IMR-90 (cell line): ENCODE results near the gene PARVG. TPM values are rescaled to one million over a fixed set of nuclear protein-coding genes. Genes with fewer than 3 reads are reported as not detected.

Experiments used
- ATAC-seq: fragments of 200-7000 bp; cut with Tn5 transposase; 2 replicates; pipeline ENCODE4 v1.9.1; 2020; ENCODE audit warnings: low read depth, mild to moderate bottlenecking, moderate library complexity
- BruUV-seq: library from RNA; stranded (reverse); fragments of 400-500 nt; replicated peaks from 2 replicates; lab custom pipeline; 2021; lab: Mats Ljungman, UMichigan
- CTCF ChIA-PET: fragments of 300-600 bp; formaldehyde crosslinking; extraction: SDS; loops from one replicate; lab custom pipeline; 2021; ENCODE audit warnings: antibody characterized with exemption; lab: Yijun Ruan, JAX
- POLR2A ChIA-PET: fragments of 300-600 bp; sonication (Branson Sonifier 250); formaldehyde crosslinking; loops from one replicate; lab custom pipeline; 2022; ENCODE audit warnings: antibody characterized with exemption; ENCODE audit not compliant: unreplicated experiment; lab: Charles Lee
- DNase-seq: peaks from one replicate; pipeline ENCODE4 v3.0.0; 2013
- H2AFZ ChIP-seq: replicated peaks from 2 replicates; pipeline ENCODE3; 2013; ENCODE audit warnings: low read length, mild to moderate bottlenecking; ENCODE audit not compliant: poor library complexity
- H2AK5ac ChIP-seq: 2 replicates; pipeline ENCODE4 v1.6.1; 2013; ENCODE audit warnings: low read depth, low read length, inconsistent platforms
- H2AK9ac ChIP-seq: replicated peaks from 2 replicates; pipeline ENCODE3; 2013; ENCODE audit warnings: mild to moderate bottlenecking, low read depth, low read length, moderate library complexity; ENCODE audit not compliant: poor library complexity
- H2BK120ac ChIP-seq: 2 replicates; pipeline ENCODE4 v1.6.1; 2013; ENCODE audit warnings: low read depth, low read length, inconsistent platforms
- H2BK15ac ChIP-seq: 3 replicates; pipeline ENCODE4 v1.6.1; 2013; ENCODE audit warnings: low read depth, low read length, inconsistent platforms
- H2BK20ac ChIP-seq: 2 replicates; pipeline ENCODE4 v1.6.1; 2013; ENCODE audit warnings: low read depth, mild to moderate bottlenecking, inconsistent platforms, low read length, moderate library complexity
- H2BK5ac ChIP-seq: 2 replicates; pipeline ENCODE4 v1.6.1; 2013; ENCODE audit warnings: mild to moderate bottlenecking, low read depth, low read length, inconsistent platforms; ENCODE audit not compliant: poor library complexity, severe bottlenecking
- H3K14ac ChIP-seq: replicated peaks from 2 replicates; pipeline ENCODE4 v1.6.1; 2013; ENCODE audit warnings: low read depth, low read length, inconsistent platforms
- H3K18ac ChIP-seq: 2 replicates; pipeline ENCODE4 v1.6.1; 2013; ENCODE audit warnings: low read depth, low read length, control low read depth
- H3K23ac ChIP-seq: 2 replicates; pipeline ENCODE4 v1.6.1; 2013; ENCODE audit warnings: low read depth, low read length, inconsistent platforms
- H3K27ac ChIP-seq: 2 replicates; pipeline ENCODE4 v1.5.1; 2013; ENCODE audit warnings: mild to moderate bottlenecking, control low read depth, low read length; ENCODE audit not compliant: insufficient read depth
- H3K27me3 ChIP-seq: 2 replicates; pipeline ENCODE4 v1.6.1; 2013; ENCODE audit warnings: low read length; ENCODE audit not compliant: control insufficient read depth, insufficient read depth
- H3K36me3 ChIP-seq: 2 replicates; pipeline ENCODE4 v1.6.1; 2013; ENCODE audit warnings: low read length, mixed read lengths; ENCODE audit not compliant: control insufficient read depth, insufficient read depth
- H3K4ac ChIP-seq: 2 replicates; pipeline ENCODE4 v1.6.1; 2013; ENCODE audit warnings: low read depth, low read length, inconsistent platforms
- H3K4me1 ChIP-seq: 2 replicates; pipeline ENCODE4 v1.6.1; 2013; ENCODE audit warnings: low read length, mixed read lengths; ENCODE audit not compliant: control insufficient read depth, insufficient read depth
- H3K4me2 ChIP-seq: 2 replicates; pipeline ENCODE4 v1.6.1; 2013; ENCODE audit warnings: low read depth, mild to moderate bottlenecking, control low read depth, low read length, moderate library complexity
- H3K4me3 ChIP-seq: 2 replicates; pipeline ENCODE4 v1.5.1; 2013; ENCODE audit warnings: low read depth, mild to moderate bottlenecking, control low read depth, low read length, moderate library complexity; ENCODE audit not compliant: insufficient read depth
- H3K56ac ChIP-seq: 2 replicates; pipeline ENCODE4 v1.6.1; 2013; ENCODE audit warnings: low read length, inconsistent platforms; ENCODE audit not compliant: insufficient read depth; ENCODE audit errors: extremely low read depth
- H3K79me1 ChIP-seq, 2 experiments: 2 replicates each; pipeline ENCODE4 v1.6.1; 2013; ENCODE audit warnings: low read length in 2 of 2, inconsistent platforms in 1 of 2, low read depth in 1 of 2
- H3K9ac ChIP-seq: 2 replicates; pipeline ENCODE4 v1.6.1; 2013; ENCODE audit warnings: low read depth, low read length, control low read depth
- H3K9me1 ChIP-seq: 2 replicates; pipeline ENCODE4 v1.6.1; 2013; ENCODE audit warnings: low read length, inconsistent platforms; ENCODE audit not compliant: insufficient read depth
- H3K9me3 ChIP-seq: 2 replicates; pipeline ENCODE4 v1.6.1; 2013; ENCODE audit warnings: low read length; ENCODE audit not compliant: control insufficient read depth, insufficient read depth
- H4K20me1 ChIP-seq: 2 replicates; pipeline ENCODE4 v1.6.1; 2013; ENCODE audit warnings: low read length, inconsistent platforms; ENCODE audit not compliant: insufficient read depth
- H4K5ac ChIP-seq: 2 replicates; pipeline ENCODE4 v1.6.1; 2013; ENCODE audit warnings: mild to moderate bottlenecking, low read depth, low read length, control low read depth
- H4K8ac ChIP-seq, 2 experiments: 2 replicates each; pipeline ENCODE4 v1.6.1; 2013; ENCODE audit warnings: low read depth in 2 of 2, low read length in 2 of 2, control low read depth in 1 of 2, inconsistent platforms in 1 of 2
- H4K91ac ChIP-seq: 2 replicates; pipeline ENCODE4 v1.6.1; 2013; ENCODE audit warnings: low read depth, low read length, inconsistent platforms; ENCODE audit not compliant: insufficient read depth
- BHLHE40 ChIP-seq: fragments of 150-350 bp; IDR thresholded peaks from 2 replicates; pipeline ENCODE4 v1.6.1; 2016; ENCODE audit warnings: mild to moderate bottlenecking, low read depth, low read length
- CEBPB ChIP-seq: IDR thresholded peaks from 2 replicates; pipeline ENCODE4 v1.6.1; 2012; ENCODE audit warnings: low read depth, low read length, improper control_type of control experiment
- CHD1 ChIP-seq: IDR thresholded peaks from 2 replicates; pipeline ENCODE4 v1.6.1; 2012; ENCODE audit warnings: low read depth, low read length, improper control_type of control experiment
- CTCF ChIP-seq: conservative IDR thresholded peaks from 2 replicates; pipeline ENCODE4 v1.5.1; 2012; ENCODE audit warnings: mild to moderate bottlenecking, low read depth, low read length, improper control_type of control experiment
- ELK1 ChIP-seq: fragments of 150-350 bp; IDR thresholded peaks from 2 replicates; pipeline ENCODE4 v1.6.1; 2016; ENCODE audit warnings: low read depth, mild to moderate bottlenecking, low read length, moderate library complexity, borderline replicate concordance
- FOS ChIP-seq: fragments of 150-350 bp; IDR thresholded peaks from 2 replicates; pipeline ENCODE4 v1.6.1; 2016; ENCODE audit warnings: low read depth, low read length
- MAFK ChIP-seq: IDR thresholded peaks from 2 replicates; pipeline ENCODE4 v1.6.1; 2012; ENCODE audit warnings: low read depth, low read length, improper control_type of control experiment
- MAZ ChIP-seq: IDR thresholded peaks from 2 replicates; pipeline ENCODE4 v1.6.1; 2012; ENCODE audit warnings: low read depth, mild to moderate bottlenecking, low read length, improper control_type of control experiment, moderate library complexity, borderline replicate concordance
- MXI1 ChIP-seq: IDR thresholded peaks from 2 replicates; pipeline ENCODE4 v1.6.1; 2012; ENCODE audit warnings: low read depth, mild to moderate bottlenecking, low read length, moderate library complexity, borderline replicate concordance
- NFE2L2 ChIP-seq: fragments of 150-350 bp; IDR thresholded peaks from 2 replicates; pipeline ENCODE4 v1.6.1; 2016; ENCODE audit warnings: low read depth, mild to moderate bottlenecking, low read length
- POLR2A ChIP-seq: IDR thresholded peaks from 2 replicates; pipeline ENCODE4 v1.6.1; 2012; ENCODE audit warnings: mild to moderate bottlenecking, low read depth, low read length
- RAD21 ChIP-seq: IDR thresholded peaks from 2 replicates; pipeline ENCODE4 v1.6.1; 2012; ENCODE audit warnings: low read length, improper control_type of control experiment
- RFX5 ChIP-seq: IDR thresholded peaks from 2 replicates; pipeline ENCODE4 v1.8.0; 2012; ENCODE audit warnings: low read depth, mild to moderate bottlenecking, low read length, moderate library complexity
- SMC3 ChIP-seq: fragments of 150-350 bp; IDR thresholded peaks from 2 replicates; pipeline ENCODE4 v1.6.1; 2016; ENCODE audit warnings: low read depth, mild to moderate bottlenecking, antibody characterized with exemption, low read length, moderate library complexity
- USF2 ChIP-seq: fragments of 150-350 bp; IDR thresholded peaks from 2 replicates; pipeline ENCODE4 v1.6.1; 2017; ENCODE audit warnings: mild to moderate bottlenecking, antibody characterized with exemption, low read length, low read depth
- WGBS, 2 experiments: methylation state at CpG; one replicate each; pipeline versions ENCODE4 v1.1.5 to v1.1.7; 2013; ENCODE audit warnings: missing lambda C conversion rate in 2 of 2; ENCODE audit not compliant: insufficient read length in 1 of 2; ENCODE audit errors: extremely low coverage in 2 of 2; 5-methylcytosine and 5-hydroxymethylcytosine counted together
- dilution Hi-C: fragments of 300-500 bp; cut with HindIII; formaldehyde crosslinking; loops from one replicate; pipeline ENCODE4 v1.14.3; 2018; ENCODE audit warnings: low sequenced_read_pairs; ENCODE audit not compliant: unreplicated experiment
- in situ Hi-C: fragments of 300-500 bp; cut with MboI; formaldehyde crosslinking; loops from 3 replicates; pipeline ENCODE4 v1.14.3; 2019; ENCODE audit warnings: low sequenced_read_pairs, inconsistent platforms, mixed read lengths
- intact Hi-C: fragments of 100-400 bp; cut with micrococcal nuclease; formaldehyde crosslinking; loops from 2 replicates; pipeline ENCODE4 v1.10.0; 2022
- polyA plus RNA-seq, 3 experiments: library from polyadenylated mRNA; depleted of rRNA; stranded (reverse); fragments of >200 nt; gene quantifications; 2 replicates each; pipeline ENCODE4 v1.2.3, GENCODE V29; 2012; ENCODE audit warnings: low replicate concordance in 1 of 3
- total RNA-seq: library from RNA; depleted of rRNA; stranded (reverse); fragments of >200 nt; gene quantifications from 2 replicates; pipeline ENCODE4 v1.2.3, GENCODE V29; 2012

PARVG gene
- total and polyA plus RNA-seq, 2 of the 4 experiments (the other 2 are of a cell fraction), result not detected

- Histone ChIP-seq H3K36me3 (no peaks in the 10 kb centered on the region), H3K14ac (no peak overlapping the region), H2BK120ac (no peak overlapping the region), H3K27ac (no peak overlapping the region), H4K91ac (no peak overlapping the region), H3K56ac (no peak overlapping the region), H2BK15ac (no peak overlapping the region), H3K4me3 (no peak overlapping the region), H4K8ac (no peak overlapping the region), H3K9me3 (peaks cover 7% of the 10 kb centered on the region), H4K20me1 (no peaks in the 10 kb centered on the region), H3K23ac (no peak overlapping the region), H3K18ac (no peak overlapping the region), H2BK20ac (no peak overlapping the region), H2AFZ (no peak overlapping the region), H2BK5ac (no peak overlapping the region), H3K79me1 (no peaks in the 10 kb centered on the region), H2AK5ac (no peak overlapping the region), H3K4me1 (no peaks in the 10 kb centered on the region), H3K27me3 (peaks cover 34% of the 10 kb centered on the region), H3K9me1 (no peaks in the 10 kb centered on the region), H3K4me2 (no peak overlapping the region), H2AK9ac (no peak overlapping the region), H3K4ac (no peak overlapping the region), H3K9ac (no peak overlapping the region), H4K5ac (no peak overlapping the region)
- 65% methylated on average over 4 of the region's 11 CpGs; no CpG with 5 or more reads in 1 of the 2 experiments for WGBS, 2 experiments
- BruUV-seq, result no TSS peak
- dilution Hi-C loops (no loop called here), intact Hi-C loops (no loop called here), in situ Hi-C loops (no loop called here)
- no peak for ATAC-seq
- DNase-seq, result no peak
- ChIA-PET CTCF (interaction anchor here (0.5 kb wide), 1 partner anchor 17 kb away, joined by 3 read pairs; no protein-coding TSS in a partner anchor), POLR2A (no interaction called here)
- no peak for TF ChIP-seq USF2
- no peak for TF ChIP-seq FOS
- no peak for TF ChIP-seq ELK1
- no peak for TF ChIP-seq CHD1
- TF ChIP-seq CTCF, result no peak
- TF ChIP-seq CEBPB, result no peak
- TF ChIP-seq SMC3, result no peak
- no peak for TF ChIP-seq MAZ
- no peak for TF ChIP-seq RAD21
- TF ChIP-seq RFX5, result no peak
- TF ChIP-seq POLR2A, result no peak
- TF ChIP-seq BHLHE40, result no peak
- TF ChIP-seq NFE2L2, result no peak
- TF ChIP-seq MXI1, result no peak
- TF ChIP-seq MAFK, result no peak
These were observed 41.2 kb downstream of the PARVG start for GRCh38 chr22:44221710-44222475.
